Measurements from ENCODE around the gene COMT. TPM values are rescaled to one million over a fixed set of nuclear protein-coding genes. Genes with fewer than 3 reads are reported as not detected.
A peak's percentile ranks its signal among the peaks of the same experiment; 100 is the strongest.

COMT gene
- total RNA-seq, 1 donor from 2014 or later = 221 TPM

GRCh38 chr22:19943082-19944026 lies 1.8 kb downstream of the COMT start:
- peak overlapping the region; percentile 65 for H3K4me3 ChIP-seq (ENCODE audit: low read depth, low read length)
- H3K27me3 ChIP-seq (ENCODE audit: control insufficient read depth, insufficient read depth, low read length) = no peaks in the 10 kb centered on the region
- TF ChIP-seq CTCF (IDR thresholded peaks at IDR 0.05; ENCODE audit: insufficient read depth, low read length, severe bottlenecking) = no peak
- no peak for FAIRE-seq
- H3K36me3 ChIP-seq (ENCODE audit: control insufficient read depth, insufficient read depth, low read length) = peaks cover 2% of the 10 kb centered on the region
- peak; percentile 79 for DNase-seq (ENCODE audit: low read depth)

GRCh38 chr22:19948057-19948760 lies 6.6 kb downstream of the COMT start:
- DNase-seq (ENCODE audit: low read depth) = no peak
- TF ChIP-seq CTCF (IDR thresholded peaks at IDR 0.05; ENCODE audit: insufficient read depth, low read length, severe bottlenecking) = no peak
- FAIRE-seq = no peak
- no peaks in the 10 kb centered on the region for H3K27me3 ChIP-seq (ENCODE audit: control insufficient read depth, insufficient read depth, low read length)
- no peak overlapping the region for H3K4me3 ChIP-seq (ENCODE audit: low read depth, low read length)
- H3K36me3 ChIP-seq (ENCODE audit: control insufficient read depth, insufficient read depth, low read length) = peaks cover 6% of the 10 kb centered on the region

GRCh38 chr22:19951346-19951745 lies 9.8 kb downstream of the COMT start:
- Histone ChIP-seq H3K36me3 (ENCODE audit: control insufficient read depth, insufficient read depth, low read length) (peaks cover 6% of the 10 kb centered on the region), H3K4me3 (ENCODE audit: low read depth, low read length) (no peak overlapping the region), H3K27me3 (ENCODE audit: control insufficient read depth, insufficient read depth, low read length) (no peaks in the 10 kb centered on the region)
- no peak for TF ChIP-seq CTCF (IDR thresholded peaks at IDR 0.05; ENCODE audit: insufficient read depth, low read length, severe bottlenecking)
- no peak for FAIRE-seq
- DNase-seq (ENCODE audit: low read depth) = no peak

GRCh38 chr22:19955241-19956128 lies 13.9 kb downstream of the COMT start:
- DNase-seq (ENCODE audit: low read depth) = no peak

More at GRCh38 chr22:19955241-19956128, 13.9 kb downstream of the COMT start:
- H3K4me3 ChIP-seq (ENCODE audit: low read depth, low read length) = no peak overlapping the region
- no peak for TF ChIP-seq CTCF (IDR thresholded peaks at IDR 0.05; ENCODE audit: insufficient read depth, low read length, severe bottlenecking)
- no peak for FAIRE-seq
- peaks cover 2% of the 10 kb centered on the region for H3K36me3 ChIP-seq (ENCODE audit: control insufficient read depth, insufficient read depth, low read length)
- no peaks in the 10 kb centered on the region for H3K27me3 ChIP-seq (ENCODE audit: control insufficient read depth, insufficient read depth, low read length)
